ENCODE results near the gene ARPC4.

GRCh38 chr3:9810433-9810770, 17.5 kb downstream of the ARPC4 start:
- TF ChIP-seq CTCF (conservative IDR thresholded peaks at IDR 0.05 in 1 of 2, IDR thresholded peaks at IDR 0.05 in 1 of 2; ENCODE audit: low read depth in 1 of 2, low read length in 2 of 2) (no peak), EZH2 (IDR thresholded peaks at IDR 0.05; ENCODE audit: low read length, missing control alignments) (no peak)

Data from fibroblast of lung (primary cell).